Measurements from ENCODE around the gene TRNAU1AP. TPM values are rescaled to one million over a fixed set of nuclear protein-coding genes. Genes with fewer than 3 reads are reported as not detected.

The TRNAU1AP gene
- total and polyA plus RNA-seq, 2 of the 13 experiments (the other 11 are each of a cell fraction or from before 2014, with no cell fraction given) = 29.0 to 42.9 TPM

- TF ChIP-seq ZNF234 (CRISPR knock-in tag; conservative IDR thresholded peaks at IDR 0.05) = no peak
- no peak for TF ChIP-seq IRF9 (CRISPR knock-in tag; IDR thresholded peaks at IDR 0.05; ENCODE audit: borderline replicate concordance)
- TF ChIP-seq ZNF780A (CRISPR knock-in tag; IDR thresholded peaks at IDR 0.05) = no peak
- no peak for TF ChIP-seq ZSCAN12 (CRISPR knock-in tag; IDR thresholded peaks at IDR 0.05)
- TF ChIP-seq NFATC3 (CRISPR knock-in tag; IDR thresholded peaks at IDR 0.05) = no peak
- TF ChIP-seq ZNF841 (CRISPR knock-in tag; IDR thresholded peaks at IDR 0.05; ENCODE audit: borderline replicate concordance) = no peak
- no peak for TF ChIP-seq PRDM4 (CRISPR knock-in tag; IDR thresholded peaks at IDR 0.05; ENCODE audit: borderline replicate concordance)
- no peak for TF ChIP-seq RFX3 (CRISPR knock-in tag; IDR thresholded peaks at IDR 0.05)
- no peak for TF ChIP-seq RARG (CRISPR knock-in tag; IDR thresholded peaks at IDR 0.05; ENCODE audit: low read depth)
- TF ChIP-seq RAD51 (IDR thresholded peaks at IDR 0.05; ENCODE audit: borderline replicate concordance) = no peak
- TF ChIP-seq ZNF253 (CRISPR knock-in tag; IDR thresholded peaks at IDR 0.05; ENCODE audit: borderline replicate concordance) = 0 out of 2 replicates have a peak, but pooled peaks have one; percentile 17
- TF ChIP-seq SP140L (CRISPR knock-in tag; IDR thresholded peaks at IDR 0.05; ENCODE audit: borderline replicate concordance) = no peak
- no peak for TF ChIP-seq MAFG (CRISPR knock-in tag; IDR thresholded peaks at IDR 0.05)
- TF ChIP-seq CTCF (CRISPR knock-in tag; IDR thresholded peaks at IDR 0.05) = peak; percentile 43; the same call in 1 of the 2 replicates
- TF ChIP-seq IKZF1 (IDR thresholded peaks at IDR 0.05) = no peak
- TF ChIP-seq POLR2G (IDR thresholded peaks at IDR 0.05; ENCODE audit: low read depth, low read length) = 0 out of 2 replicates have a peak, but pooled peaks have one; percentile 51
Measured at GRCh38 chr1:28580722-28581530, 28.0 kb downstream of the TRNAU1AP start (continued).
